Left renal cortex interstitium (tissue), 4 donors: ENCODE data around the gene EXOSC3. TPM values are rescaled to one million over a fixed set of nuclear protein-coding genes. Genes with fewer than 3 reads are reported as not detected.
"Not testable (repeated sequence)": the region's sequence is repeated elsewhere in the genome, so short reads cannot be mapped to it uniquely, and the experiment has no call there.

Source experiments
- DNase-seq, 4 donors: peaks; one replicate each; pipeline ENCODE4 v3.0.0-alpha.2; 2013; ENCODE audit warnings: low read depth in 4 of 4, low spot score in 2 of 4, missing footprints in 1 of 4
- polyA plus RNA-seq, 4 donors: library from polyadenylated mRNA; unstranded; fragments of 120-200 nt; gene quantifications; one replicate each; pipeline ENCODE4 v1.2.1, GENCODE V29; 2013; ENCODE audit not compliant: insufficient read length in 4 of 4

EXOSC3 gene
- polyA plus RNA-seq, 4 donors: 34.5 to 48.9 (median 41.2) TPM

DNA sequence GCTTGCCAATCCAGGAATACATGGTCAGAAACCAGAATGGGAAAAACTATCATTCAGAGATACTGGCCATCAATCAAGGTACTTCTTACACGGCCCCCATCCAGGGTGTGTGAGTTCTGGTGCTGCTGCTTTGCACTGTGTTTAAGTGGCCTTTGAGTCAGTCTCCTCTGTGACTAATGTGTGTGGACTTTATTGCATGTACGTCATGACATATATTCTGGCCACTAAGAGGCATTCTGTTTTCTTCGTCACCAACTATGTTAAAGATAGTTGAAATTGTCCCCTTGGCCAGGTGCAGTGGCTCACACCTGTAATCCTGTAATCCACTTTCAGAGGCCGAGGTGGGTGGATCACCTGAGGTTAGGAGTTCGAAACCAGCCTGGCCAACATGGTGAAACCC, 8.5 kb downstream of the EXOSC3 start:
- DNase-seq: no peak

DNA sequence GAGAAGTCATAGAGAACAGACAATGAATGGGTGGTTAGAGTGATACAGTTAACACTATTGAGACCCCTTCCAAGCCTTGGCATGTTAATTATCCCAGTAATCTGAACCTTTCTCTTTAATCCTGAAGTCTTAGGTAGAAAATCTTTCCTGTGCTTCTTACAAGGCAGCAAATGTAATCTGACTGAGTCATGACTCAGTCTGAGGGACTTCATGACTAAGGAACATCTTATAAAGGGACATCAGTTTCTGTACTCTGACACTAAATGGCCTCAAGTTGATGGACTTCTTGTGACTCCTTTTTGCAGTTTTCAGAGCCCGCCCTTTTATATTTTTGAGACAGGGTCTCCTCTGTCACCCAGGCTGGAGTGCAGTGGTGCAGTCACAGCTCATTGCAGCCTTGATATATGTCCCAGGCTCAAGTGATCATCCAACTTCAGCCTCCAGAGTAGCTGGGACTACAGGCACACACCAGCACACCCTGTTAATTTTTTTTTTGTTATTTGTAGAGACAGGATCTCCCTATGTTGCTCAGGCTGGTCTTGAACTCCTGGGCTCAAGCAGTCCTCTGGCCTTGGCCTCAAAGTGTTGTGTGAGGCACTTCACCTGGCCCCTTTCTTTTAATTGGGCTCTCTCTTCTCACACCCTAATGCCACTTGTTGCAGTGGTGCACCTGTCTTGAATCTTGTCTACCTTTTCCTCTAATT, 9.5 kb downstream of the EXOSC3 start:
- no peak for DNase-seq

DNA sequence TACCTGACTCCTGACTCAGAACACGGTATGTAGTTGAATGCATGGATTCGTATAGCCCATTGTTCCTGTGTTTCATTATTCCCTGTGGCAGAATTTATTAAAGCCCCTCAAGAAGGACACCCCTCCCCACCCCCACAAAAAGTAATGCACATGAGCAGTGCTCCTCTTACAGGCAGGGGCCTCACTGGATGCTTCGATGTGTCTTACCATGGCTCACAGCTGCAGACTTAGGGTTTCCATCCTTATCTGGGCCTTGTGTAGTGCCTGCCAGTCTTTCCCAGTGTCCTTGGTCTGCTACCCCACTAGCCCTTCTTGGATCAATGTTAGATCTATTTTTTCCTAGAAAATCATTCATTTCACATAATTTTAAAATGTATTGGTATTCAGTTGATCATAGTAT, 14.9 kb downstream of the EXOSC3 start:
- DNase-seq: no peak

DNA sequence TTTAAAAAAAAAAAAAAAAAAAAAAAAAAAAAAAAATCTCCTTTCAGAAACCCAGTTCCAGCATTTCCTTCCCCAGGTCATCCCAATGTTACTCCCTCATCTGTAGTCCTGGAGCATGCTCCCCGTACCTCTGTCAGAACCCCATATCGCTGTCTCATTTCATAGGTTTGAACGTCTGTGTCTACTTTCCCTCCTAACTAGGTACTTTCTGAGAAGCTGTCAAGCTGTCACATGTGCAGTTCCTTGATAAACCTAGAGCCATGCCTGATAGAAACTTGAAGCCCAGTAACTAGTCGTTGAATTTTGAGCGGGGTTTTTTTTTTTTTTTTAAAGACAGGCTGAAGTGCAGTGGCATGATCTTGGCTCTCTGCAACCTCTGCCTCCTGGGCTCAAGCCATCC, 15.6 kb downstream of the EXOSC3 start:
- no peak for DNase-seq

DNA sequence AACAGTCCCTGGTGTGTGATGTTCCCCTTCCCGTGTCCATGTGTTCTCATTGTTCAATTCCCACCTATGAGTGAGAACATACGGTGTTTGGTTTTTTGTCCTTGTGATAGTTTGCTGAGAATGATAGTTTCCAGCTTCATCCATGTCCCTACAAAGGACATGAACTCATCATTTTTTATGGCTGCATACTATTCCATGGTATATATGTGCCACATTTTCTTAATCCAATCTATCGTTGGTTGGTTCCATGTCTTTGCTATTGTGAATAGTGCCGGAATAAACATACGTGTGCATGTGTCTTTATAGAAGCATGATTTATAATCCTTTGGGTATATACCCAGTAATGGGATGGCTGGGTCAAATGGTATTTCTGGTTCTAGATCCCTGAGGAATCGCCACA, 19.6 kb downstream of the EXOSC3 start:
- not testable (repeated sequence) for DNase-seq

DNA sequence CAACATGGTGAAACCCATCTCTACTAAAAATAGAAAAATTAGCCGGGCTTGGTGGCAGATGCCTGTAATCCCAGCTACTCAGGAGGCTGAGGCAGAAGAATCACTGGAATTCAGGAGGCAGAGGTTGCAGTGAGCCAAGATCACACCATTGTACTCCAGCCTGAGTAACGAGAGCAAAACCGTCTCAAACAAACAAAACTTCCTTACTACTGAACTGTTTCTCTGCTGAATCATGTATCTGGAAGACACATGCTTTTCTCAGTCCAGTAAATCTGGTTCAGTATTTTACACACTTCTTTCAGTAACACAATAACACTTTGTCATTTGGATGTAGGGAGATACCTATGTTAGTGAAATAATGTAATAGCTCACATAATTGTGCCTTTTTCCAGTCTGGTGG, 23.4 kb downstream of the EXOSC3 start:
- DNase-seq: no peak

DNA sequence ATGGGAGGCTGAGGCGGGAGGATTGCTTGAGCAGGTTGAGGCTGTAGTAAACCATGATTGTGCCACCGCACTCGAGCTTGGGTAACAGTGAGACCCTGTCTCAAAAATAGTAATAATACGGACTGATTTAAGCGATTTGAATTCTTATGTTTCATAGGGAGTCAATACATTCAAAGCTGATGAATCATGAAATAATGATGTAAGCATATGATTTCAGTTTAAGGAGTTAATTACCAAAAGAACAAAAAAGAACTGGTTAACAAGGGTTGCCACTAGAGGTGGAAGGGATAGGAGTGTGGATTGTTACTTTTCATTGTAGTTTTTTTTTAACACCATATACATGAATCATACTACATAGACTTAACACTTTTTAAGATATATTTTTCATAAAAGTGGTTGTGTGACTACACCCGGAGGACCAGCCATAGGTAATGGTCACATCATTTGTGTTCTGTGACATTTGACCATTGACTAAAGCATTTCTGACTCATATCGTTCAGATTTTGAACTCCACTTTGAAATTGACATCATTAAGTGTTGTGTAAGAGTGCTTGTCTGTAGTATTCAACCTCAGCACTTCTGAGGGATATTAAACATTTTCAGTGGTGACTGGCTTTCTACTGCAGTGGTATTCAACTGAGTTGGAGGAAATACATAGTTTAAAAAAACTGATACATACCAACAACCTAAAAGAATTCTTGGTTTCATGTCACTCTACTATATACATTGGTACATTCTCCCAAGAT, 24.3 kb downstream of the EXOSC3 start:
- DNase-seq: no peak

DNA sequence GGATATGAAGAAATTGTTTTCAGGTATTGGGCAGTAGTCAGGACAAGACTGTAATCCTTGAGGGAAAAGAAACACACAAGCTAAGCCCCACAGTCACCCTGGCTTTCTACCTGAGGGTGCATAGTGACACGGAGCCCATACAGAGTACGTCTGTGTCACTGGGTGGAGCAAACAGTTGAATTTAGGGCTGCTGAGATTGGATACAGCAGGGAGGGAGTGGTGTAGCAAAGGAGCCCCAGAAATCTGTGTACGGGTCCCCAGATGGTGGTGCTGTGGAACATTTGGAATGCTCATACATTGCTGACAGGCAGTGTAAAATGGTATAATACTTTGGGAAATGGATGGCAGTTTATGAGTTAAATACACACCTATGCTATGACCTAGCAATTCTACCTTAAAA, 26.1 kb downstream of the EXOSC3 start:
- DNase-seq: no peak

DNA sequence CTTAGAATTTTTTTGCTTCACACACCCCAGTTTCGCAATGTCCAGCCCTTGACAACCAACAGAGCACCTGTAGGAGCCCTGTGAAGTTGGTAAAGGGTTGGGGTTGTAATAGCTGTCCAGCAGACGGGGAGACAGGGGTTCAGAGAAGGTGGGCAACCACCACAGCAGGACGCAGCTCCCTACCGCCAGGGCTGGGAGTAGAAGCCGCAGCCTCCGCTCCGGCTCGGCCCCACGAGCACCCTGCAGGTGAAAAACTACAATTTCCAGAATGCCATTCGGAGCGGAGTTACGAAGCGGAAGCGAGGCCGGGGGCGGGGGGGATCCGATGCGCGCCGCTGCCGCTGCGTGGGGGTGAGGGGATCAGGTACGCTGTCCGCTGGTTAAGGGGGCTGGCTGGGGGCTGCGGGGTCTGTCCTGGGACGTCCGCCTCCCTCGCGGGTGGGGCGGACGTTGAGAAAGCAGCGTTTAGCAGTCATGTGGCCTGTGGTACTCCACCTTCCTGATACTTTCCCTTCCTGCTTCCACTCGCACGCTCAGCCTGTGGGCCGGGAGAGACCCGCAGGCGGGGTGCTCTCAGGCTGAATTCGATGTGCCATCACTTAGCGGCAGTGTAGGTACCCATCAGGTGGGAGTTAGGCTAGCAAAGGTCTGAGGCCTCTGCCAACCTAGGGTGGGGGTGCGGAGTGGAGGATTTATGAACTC, 31.2 kb downstream of the EXOSC3 start, which contains the start of gene TRMT10B:
TSS of gene TRMT10B (plus strand) at position 317 of the 702 bp plus-strand sequence. CDS start 8,127 bp downstream, outside the sequence.
- DNase-seq: peak; percentile 53 to 78 (median 63)

DNA sequence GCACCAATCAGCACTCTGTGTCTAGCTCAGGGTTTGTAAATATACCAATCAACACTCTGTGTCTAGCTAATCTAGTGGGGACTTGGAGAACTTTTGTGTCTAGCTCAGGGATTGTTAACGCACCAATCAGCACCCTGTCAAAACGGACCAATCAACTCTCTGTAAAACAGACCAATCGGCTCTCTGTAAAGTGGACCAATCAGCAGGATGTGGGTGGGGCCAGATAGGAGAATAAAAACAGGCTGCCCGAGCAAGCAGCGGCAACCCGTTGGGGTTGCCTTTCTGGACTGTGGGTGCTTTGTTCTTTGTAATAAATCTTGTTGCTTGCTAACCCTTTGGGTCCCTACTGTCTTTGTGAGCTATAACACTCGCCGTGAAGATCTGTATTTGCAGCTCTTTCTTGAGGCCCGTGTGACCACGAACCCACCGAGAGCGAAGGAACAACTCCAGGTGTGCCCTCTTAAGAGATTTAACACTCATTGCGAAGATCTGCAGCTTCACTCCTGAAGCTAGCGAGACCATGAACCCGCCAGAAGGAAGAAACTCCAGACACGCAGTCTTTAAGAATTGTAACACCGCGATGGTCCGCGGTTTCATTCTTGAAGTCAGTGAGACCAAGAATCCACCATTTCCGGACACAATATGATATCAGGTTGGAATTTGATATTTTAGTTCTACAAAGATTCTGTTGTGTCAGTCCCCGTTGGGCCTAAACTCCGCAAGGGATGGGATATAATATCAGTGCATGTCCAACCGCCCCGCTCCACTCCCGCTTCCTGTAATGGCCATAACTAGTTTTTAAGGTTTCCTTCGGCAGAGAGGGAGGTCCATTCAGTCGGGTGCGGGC, 32.0 kb downstream of the EXOSC3 start:
- DNase-seq: no peak

DNA sequence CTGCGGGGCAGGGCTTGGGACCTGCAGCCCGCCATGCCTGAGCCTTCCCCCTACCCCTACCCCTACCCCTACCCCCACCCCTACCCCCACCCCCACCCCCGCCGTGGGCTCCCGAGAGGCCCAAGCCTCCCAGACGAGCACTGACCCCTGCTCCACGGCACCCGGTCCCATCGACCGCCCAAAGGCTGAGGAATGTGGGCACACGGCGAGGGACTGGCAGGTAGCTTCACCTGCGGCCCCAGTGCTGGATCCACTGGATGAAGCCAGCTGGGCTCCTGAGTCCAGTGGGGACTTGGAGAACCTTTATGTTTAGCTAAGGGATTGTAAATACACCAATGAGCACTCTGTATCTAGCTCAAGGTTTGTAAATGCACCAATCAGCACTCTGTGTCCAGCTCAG, 32.8 kb downstream of the EXOSC3 start:
- DNase-seq: not testable (repeated sequence)

DNA sequence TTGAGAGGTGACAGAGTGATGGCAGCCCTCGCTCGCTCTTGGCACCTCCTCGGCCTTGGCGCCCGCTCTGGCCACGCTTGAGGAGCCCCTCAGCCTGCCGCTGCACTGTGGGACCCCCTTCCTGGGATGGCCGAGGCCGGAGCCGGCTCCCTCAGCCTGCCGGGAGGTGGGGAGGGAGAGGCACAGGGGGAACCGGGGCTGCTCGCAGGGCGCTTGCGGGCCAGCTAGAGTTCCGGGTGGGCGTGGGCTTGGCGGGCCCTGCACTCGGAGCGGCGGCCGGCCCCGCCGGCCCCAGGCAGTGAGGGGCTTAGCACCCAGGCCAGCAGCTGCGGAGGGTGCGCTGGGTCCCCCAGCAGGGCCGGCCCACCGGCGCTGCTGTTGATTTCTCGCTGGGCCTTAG, 33.2 kb downstream of the EXOSC3 start:
- not testable (repeated sequence) for DNase-seq

DNA sequence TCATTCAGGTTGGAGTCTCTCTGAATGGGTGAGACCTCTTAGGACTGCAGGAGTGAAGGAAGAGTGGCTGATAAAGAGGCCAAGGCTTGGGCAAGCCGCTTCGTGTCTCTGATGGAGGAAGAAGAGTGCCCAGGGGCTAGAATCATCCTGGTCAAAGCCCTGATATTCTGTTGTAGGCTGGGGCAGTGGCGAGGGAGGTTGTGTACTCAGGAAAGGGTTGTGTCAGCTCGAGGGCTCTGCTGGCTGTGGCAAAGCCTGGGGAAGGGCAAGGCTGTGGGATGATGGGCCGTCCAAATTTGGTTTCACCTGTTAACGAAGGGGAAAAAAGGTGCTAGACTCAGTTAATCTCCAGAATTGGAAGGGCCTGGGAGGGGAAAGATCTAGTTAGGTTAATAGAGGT, 33.7 kb downstream of the EXOSC3 start:
- DNase-seq: no peak

DNA sequence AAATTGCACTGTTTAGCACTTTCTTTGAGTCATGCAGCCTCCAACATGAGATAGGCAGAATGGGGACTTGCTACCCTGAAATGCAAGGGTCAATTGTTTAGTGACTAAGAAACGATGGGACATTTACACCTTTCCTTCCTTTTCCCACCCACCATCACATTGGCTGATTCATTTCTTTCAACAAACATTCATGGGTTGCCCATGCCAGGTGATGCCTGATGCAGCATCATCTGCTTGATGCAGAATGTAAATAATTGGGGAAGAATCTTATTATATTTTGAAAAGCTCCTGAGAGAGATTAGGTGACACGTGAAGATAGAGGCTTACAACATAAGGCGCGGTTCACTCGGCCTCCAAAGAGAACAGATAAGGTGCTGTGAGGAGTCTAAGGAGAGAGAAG, 35.7 kb downstream of the EXOSC3 start:
- DNase-seq: no peak

DNA sequence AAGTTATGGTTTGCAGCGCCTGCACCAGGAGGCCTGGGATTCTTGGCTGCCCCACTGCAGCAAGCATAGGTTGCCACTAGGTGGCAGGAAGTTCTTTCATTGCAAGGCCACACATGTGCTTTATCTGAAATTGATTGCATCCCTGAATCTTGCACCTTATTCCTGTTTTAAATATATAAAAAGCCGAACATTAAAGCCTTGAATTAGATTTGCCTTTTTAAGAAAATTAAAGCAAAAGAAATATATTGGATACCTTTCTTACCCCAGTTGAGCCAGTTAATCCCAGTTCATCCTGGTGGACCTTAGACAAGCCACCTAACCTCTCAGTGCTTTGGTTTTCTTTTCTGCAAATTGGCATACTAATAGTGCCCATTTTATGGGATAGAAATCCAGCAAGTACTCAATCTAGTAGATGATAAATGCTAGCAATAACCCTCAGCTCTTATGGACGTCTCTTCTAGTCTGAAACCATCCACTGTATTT, 37.6 kb downstream of the EXOSC3 start:
- DNase-seq: no peak

DNA sequence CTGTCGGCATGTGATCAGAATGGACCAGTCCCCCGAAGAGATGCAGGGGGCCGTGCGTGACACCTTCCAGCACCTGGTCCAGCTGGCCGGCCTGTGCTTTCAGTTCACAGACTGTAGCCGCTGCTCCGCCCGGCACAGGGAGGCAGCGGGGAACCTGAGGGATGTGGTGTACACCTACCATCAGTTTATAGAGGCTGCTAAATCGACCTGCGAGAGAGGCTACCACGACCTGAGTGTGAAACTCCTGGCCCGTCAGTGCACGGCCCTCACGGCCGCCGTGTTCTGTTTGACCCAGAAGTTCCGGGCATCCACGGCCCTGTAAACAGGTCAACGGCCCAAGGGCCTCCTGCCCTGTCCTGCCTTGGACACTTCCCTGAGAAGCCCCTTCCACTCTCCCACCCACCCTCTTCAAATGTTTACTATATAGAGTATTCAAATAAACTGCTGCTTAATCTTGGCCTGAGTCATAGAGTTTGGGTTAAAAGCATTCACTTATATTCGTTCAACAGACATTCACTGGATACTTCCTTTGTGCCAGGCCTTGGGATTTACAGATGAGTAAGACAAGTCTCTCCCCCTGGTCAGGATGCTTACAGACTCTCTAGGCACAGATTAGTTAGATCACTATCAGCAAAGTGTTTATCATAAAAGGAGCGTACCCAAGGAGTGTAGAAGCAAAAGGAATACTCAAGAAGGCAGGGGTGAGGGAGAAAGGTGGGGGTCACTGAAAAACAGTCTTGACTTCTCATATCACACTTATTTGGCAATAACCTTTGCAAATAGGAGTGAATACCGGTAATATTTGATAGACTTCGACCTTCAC, 38.2 kb downstream of the EXOSC3 start:
- DNase-seq: no peak

DNA sequence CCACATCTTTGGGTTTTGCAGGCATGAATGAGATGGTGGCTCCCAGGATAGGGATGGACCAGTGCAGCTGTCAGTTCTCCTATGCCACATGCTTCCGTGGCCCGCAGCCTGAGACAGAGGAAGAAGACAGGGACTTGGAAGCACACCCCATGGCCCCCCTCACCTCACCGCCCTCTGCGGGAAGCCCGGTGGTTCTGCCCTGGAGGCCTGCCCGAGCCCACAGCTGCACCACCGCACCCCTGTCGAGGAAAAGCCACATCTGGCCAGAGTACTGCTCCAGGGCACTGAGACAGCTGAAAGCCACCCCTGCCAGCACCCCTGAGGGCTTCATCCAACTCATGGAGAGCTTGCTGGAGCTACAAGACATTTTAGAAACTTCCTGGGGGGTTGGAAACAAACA, 38.9 kb downstream of the EXOSC3 start:
- no peak for DNase-seq

DNA sequence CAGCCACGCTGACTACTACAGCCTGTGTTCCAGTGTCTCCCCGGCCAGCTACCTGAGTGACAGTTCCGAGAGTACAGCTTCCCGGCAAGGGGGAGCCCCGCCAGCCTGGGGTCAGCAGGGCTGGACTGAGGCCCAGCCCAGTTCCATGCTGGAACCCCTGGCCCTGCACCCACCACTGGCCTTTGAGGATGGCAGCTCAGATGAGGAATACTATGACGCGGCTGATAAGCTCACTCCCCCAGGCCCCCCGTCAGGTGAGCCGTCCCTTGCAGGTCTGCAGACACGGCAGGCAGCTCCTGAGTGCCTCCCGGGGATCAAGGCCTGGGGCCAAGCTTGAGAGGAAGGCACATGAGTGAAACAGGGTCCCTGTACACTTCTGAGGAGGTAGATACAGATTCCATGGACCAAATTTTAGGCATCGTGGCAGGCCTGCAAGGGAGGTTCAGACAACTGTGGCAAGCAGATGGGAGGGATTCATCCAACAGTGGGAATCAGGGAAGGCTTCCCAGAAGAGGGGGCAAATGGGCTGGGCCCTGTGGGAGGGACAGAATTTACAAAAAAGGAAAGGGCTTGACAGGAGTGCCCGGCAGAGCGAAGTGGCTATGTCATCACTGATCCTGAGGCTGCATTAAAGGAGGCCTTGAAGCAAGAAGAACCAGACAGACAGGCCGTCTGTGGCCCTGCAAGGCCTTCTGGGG, 44.1 kb downstream of the EXOSC3 start:
- no peak for DNase-seq

DNA sequence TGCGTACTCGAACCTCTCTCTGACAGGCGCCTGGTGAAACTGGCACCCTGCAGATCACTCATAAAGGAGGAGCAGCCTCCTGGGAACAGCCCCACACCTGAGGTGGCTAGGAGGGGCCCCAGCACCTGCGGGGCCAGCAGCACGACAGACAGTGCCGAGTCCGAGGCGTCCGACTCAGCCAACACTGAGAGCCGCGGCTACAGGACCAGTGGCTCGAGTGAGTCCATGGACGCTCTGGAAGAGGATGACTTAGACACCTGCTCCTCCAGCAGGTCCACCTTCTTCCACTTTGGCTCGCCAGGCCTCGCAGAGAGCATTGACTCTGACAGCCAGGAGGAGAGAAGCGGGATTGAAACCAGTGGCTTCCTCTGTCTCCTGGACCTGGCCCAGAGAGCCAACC, 44.7 kb downstream of the EXOSC3 start:
- DNase-seq: no peak
